GM21367 (cell line): Measurements from ENCODE around the gene FGD4.

Source experiments
- ATAC-seq: cut with Tn5 transposase; IDR thresholded peaks from one replicate; pipeline ENCODE4 v1.9.1; 2021; ENCODE audit not compliant: unreplicated experiment

FGD4 gene

DNA sequence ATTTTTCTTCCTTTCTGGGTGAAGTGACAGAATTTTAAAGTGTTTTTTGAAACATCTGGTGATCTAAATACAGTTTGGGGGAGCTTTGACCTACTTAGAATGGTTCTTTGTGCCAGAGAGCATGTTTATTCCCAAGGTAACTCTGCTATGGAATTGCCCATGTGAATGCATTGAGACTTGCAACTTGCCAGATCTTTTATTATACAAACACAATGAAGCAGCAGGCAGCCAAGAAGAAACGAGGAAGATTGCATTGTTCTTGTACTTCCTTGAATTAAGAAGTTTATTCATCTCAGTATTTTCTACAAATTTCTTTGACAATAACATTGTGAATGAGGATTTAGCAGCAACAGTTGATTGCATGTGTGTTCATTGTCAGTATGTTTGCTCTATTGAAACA is 55.5 kb downstream of the FGD4 start:
- ATAC-seq: no peak

DNA sequence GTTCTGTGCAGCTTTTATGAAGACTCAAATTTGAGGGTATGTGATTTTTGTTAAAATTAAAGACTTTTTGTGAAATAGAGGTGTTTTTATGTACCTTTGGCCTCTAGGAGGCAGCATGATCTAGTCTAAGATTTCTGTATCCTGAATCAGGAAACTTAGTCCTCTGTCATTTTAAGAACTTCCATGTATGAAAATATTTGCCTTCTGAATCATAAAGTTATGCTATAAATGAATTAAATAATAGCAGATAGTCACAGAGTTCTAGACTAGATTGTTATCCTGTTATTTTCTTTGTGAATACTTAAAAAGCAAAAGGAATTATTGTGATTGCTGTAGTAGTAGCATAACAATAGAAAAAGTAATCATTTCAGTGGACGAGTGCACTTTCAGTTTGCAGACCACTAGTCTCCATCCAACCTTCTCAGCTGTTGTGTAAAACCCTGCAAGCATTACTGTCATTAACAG is 56.3 kb downstream of the FGD4 start:
- peak; percentile 55 for ATAC-seq

DNA sequence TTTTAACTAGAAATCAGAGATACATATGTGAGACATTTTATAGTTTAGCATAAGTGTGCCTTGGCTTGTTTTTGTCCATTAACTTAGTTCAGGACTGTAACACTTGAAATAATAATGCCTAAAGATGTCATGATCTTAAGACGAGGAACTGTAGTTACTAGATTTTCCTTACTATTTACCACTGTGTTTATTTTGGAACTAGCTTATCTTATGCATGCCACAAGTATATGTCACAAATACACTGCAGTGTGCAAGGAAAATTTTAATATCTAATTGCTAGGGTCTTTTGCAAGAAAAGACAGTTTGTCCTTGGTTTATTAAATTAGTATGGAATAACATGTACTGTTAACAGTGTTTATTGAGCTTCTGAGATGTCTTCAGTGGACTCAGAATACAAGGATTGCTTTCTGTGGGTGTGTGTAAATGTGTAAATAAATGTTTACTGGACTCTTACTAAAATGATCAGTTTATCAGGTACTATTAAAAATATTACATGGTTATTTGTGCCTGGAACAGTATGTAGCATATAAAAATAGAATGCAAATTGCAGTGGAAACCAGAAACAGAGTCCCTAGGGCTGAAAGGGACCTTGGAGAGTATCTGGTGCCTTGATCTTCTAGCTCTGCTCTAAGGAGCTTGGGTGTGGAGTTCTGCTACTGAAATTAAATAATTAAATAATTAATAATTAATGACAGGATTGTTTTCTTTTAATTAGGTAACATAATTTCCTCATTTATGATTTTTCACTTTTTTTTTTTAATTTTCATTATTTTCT is 58.1 kb downstream of the FGD4 start:
- no peak for ATAC-seq

DNA sequence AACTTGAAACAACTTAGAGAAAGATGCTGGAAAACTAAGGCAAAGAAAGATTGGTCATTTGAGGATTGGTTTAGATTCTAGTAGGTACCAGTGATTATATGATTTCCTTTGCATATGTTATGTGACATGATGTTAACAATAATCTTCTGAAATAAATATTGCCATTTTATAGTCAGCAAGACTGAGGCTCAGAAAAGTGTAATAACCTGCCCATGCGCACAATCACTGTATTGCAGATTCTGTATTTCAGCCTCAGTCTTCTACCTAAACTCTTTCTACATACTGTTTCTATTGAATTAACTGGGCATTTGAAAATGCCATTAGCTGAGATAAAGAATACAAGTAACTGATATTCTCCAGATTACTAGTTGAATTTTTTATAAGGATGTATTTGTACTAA is 61.3 kb downstream of the FGD4 start:
- ATAC-seq: no peak

DNA sequence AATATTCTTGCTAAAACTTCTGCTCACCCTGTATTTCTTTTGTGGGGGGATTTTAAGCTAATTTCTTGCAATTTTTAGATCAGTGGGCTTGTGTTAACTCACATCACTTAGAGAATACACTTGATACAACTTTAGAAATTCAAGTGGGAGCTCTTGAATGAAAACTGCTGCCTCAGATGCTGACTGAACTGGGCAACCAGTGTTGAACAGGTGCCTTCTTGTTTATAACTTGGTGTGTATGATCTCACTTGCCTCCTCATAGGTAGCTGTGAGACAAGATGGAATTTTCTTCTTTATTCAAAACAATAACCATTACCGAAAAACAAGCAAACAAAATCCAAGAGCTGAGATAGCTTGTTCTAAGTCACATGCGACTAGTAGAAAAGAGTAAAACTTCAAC is 63.5 kb downstream of the FGD4 start:
- ATAC-seq: no peak

DNA sequence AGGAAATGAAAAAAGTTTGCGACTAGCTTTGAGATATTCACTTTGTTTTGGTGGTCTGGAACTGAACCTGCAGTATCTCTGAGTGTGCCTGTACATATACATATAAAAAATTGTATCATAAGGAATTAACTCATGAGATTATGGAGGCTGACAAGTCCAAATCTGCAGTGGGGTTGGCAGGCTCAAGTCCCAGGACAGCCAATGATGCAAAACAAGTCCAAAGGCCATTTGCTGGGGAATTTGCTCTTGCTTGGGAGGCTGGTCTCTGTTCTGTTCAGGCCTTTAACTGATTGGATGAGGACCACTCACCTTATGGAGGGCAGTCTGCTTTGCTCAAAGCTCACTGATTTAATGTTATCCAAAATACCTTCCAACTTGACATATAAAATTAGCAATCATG is 66.8 kb downstream of the FGD4 start:
- ATAC-seq: no peak

DNA sequence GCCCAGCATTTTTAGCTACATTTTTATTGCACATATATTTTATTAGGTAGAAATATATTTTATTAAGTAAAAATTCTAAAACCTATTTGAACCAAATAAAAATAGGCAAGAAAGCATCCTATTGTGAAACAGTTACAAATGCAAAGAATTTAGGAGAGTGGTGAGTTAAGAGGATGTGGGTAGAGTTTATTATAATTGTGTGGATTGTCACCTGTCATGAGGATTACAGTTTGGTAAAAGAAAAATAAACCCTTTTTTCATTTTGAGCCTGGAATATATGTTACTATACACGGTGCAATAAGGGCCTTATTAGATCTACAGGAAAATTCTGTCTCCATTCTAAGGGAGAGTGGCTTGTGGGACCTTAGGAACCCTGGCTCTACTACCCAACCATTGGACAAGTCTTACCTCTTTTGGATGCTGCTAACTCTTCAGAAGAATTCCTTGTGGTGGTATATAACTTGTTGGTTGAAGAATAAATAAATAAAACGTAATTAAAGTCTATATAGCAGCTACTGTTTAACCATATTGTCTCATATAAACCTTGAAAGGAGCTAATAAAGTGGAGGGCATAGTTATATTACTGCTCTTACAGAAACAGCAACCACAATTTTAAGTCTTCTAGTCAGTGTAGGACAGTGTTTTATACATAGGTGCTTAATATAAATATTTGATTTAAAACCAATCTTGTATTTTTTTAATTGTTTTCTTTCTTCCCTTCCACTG is 67.8 kb downstream of the FGD4 start:
- ATAC-seq: no peak

DNA sequence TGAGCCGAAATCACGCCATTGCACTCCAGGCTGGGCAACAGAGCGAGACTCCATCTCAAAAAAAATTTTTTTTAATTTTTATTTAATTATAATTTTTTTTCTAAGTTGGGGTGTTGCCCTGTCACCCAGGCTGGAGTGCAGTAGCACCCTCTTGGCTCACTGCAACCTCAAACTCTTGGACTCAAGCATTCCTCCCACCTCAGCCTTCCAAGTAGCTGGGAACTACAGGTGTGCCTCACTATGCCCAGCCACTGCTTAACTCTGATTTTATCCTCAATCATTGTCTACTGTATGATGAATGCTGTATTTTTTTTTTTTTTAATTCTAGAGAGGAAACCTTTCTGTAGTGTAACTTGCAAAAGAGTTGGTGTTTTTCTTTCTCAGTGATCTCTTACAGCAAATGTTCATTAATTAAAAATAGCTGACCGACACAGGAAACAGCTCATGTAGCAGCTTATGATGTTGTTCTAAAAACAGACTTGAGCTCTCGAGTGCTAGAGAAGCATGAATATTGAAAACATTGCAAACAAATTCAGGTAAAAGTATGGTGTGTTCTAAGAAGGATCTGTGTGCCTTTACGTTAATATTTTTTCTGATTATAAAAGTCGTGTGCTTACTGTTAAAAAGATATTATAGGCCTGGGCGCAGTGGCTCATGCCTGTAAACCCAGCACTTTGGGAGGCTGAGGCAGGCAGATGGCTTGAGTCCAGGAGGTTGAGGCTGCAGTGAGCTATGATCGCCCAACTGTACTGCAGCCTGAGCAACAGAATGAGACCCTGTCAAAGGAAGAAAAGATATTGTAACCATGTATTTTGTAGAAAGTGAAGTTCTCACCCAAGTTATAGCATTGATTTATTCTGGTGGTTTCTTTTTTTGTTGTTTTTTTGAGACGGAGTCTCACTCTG is 68.9 kb downstream of the FGD4 start:
- peak; percentile 65 for ATAC-seq

DNA sequence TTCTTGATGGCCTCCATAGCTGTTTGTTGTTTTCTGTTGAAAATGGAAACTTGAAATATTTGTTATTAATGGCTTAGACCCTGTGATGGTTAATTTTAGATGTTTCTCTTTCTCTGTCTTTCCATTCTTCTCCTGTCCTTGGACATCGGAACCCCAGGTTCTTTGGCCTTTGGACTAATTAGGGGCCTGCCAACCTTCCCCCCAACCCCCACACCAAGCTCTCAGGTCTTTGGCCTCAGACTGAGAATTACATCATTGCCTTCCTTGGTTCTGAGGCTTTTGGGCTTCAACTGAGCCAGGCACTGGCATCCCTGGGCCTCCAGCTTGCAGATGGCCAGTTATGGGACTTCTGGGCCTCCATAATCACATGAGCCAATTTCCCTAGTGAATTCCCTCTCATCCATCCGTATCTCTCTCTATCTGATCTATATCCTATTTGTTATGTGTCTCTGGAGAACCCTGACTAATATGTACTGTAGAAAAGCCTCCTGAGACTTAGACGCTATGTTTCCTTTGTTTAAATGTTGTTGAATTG is 71.6 kb downstream of the FGD4 start:
- no peak for ATAC-seq

DNA sequence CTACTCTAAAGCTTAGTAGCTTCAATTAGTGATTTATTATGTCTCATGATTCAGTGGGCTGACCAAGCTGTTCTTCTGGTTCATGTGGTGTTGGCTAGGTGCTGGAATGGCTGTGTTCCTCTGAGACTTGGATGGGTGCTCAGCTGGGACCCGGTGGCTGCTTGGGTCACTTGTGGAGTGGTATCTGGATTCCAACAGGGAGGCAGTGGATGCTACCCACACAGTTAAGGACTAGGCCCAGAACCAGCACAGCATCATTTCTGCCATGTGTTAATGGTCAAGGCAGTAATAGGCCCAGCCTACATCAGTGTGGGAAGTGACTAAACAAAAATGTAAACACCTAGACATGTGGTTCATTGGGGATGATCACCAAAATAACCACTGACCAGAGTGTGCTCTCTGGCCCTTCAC is 72.2 kb downstream of the FGD4 start:
- ATAC-seq: no peak

DNA sequence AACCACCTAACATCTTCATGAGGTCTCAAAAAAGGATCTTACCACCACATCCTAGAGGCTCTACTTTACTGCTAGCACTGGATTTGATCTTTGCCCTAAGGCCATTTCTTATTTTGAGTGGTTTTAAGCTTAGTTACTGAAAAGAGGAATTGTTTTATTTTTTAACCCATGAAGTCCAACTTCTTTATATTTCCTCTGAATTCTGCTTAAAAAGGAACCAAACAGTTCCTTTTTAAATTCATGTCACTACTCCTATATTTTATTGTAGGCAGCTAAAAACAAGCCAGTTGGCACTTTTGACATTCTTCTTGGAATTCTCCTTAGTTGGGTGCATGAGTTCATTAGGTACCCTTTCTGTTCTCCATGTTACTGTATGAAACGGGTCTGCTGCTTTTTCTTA is 76.4 kb downstream of the FGD4 start:
- no peak for ATAC-seq

DNA sequence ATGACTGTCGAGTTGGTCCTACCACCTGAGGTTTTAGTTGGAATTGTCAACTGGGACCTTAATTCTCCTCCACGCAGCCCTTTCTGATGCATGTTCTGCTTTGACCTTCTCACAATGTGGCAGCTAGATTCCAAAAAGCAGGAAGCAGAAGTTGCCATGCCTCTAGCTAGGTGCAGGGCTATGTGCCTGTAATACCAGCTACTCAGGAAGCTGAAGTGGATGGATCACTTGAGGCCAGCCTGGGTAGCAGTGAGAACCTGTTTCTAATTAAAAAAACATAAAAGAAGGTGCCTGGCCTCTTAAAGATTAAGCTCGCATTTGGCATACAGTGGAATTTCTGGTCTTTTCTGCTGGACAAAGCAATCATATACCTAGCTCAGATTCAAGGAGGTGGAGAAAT is 77.1 kb downstream of the FGD4 start:
- ATAC-seq: no peak

DNA sequence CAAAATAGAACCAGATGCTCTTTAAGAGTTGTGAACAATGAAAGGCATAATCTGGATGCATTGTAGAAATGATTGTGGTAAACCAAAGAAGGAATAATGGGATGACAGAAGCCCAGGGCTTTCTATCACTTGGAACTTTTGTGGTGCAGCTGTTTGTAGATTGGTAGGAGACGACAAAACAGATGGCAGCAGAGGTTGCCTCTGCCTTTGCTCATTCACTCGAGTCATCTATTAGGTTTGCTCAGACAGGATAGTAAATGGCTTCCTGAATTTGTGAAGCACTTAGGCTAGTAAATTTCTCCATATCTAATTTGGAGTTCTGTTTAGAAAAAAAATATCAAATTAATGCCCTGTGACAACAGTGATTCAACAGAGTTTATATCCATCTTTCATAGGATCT is 78.4 kb downstream of the FGD4 start:
- no peak for ATAC-seq

DNA sequence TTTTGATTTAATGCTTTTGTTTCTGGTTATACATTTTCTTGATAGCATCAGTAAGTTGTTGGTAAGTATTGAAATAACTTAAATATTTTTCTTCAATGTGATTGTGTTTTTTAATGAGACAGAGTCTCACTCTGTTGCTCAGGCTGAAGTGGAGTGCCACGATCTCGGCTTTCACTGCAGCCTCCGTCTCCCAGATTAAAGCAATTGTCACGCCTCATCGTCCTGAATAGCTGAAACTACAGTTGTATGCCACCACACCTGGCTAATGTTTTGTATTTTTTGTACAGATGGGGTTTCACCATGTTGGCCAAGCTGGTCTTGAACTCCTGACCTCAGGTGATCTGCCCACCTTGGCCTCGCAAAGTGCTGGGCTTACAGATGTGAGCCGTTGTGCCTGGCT is 78.8 kb downstream of the FGD4 start:
- ATAC-seq: no peak

DNA sequence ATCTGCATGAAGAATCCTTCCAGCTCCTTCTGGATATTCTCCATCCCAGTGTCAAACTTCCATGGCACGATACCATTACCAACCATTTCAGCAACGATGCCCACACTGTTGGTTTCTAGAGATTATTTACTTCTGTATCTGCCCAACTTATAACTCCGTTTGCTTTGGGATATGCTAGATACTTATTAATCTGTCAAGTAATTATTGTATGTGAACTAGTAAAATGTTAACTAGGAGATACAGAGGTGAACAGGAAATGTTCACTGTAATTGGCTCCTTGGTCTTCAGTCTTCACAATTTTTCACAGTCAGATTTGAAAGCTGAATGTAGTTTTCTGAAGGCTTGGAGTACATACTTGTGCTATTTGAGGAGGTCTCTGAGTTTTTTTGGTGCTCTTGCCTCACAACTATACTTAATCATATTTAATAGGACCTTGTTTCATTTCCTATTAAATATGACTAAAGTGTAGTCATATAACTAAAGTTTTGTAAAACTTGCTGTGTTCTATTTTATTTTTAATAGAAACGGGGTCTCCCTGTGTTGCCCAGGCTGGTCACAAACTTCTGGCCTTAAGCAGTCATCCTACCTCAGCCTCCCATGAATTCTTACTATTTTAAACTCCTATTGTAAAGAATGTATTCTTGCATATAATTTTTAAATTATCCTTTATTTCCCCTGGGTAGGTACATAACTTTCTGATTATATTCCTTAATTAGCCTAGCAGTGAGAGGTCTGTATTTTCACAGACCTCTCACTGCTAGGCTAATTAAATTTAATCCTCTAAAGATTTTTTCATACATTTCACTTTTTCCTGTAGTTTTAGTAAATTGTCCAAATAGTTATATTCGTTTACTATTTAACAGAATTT is 79.7 kb downstream of the FGD4 start:
- ATAC-seq: no peak

DNA sequence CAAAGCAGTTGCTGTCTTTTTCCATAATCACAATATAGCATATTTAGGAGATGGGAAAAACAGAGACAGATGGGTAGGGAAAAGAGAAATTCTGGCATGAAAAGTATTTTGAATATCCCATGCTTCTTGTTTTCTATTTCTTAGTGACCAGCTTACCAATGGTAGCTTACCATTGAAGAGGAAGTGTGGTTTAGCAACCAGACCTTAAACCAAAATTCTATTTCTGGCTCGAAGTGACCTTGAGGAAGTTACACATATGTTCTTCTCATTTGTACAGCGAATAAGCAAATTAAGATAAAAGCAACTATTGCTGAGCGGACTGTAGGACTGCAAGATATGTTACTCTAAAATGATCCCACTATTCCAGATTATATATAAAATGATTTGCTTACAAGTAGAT is 82.9 kb downstream of the FGD4 start:
- no peak for ATAC-seq

DNA sequence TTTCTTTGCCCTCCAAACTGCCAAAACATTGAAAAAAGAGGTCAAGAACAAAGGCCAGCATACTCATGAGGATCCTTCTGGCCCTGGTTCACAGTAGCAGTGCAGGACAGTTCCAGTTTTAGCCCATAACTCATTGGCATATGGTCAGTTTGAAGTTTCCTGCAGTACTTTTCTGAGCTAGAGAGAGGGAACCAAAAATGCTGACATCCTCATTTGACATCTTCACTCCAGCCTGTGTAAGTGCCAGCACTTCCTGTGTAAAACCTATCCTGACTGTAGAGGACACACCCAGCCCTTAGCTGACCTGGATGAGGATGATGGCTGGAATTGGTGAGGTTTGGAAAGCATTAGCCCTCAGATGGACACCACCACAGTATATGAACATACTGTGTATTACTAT is 84.1 kb downstream of the FGD4 start:
- no peak for ATAC-seq

DNA sequence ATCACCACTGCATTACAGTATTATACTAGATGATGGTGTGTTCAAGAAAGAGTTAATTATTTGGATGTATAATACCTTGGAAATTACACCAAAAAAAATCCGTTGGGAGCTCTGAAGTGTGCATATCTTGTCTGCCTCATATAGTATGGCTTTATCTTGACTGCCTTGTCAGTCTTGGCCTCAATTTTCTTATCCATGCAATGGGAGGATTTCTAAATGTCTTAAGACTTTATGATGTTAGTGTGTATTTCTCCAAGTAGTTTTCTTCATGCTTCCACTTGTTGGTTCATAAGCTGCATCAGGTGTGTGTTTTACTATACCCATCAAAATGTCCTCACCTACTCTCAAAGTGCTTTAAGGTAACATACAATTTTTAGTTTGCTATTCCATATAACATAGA is 84.6 kb downstream of the FGD4 start:
- ATAC-seq: no peak

DNA sequence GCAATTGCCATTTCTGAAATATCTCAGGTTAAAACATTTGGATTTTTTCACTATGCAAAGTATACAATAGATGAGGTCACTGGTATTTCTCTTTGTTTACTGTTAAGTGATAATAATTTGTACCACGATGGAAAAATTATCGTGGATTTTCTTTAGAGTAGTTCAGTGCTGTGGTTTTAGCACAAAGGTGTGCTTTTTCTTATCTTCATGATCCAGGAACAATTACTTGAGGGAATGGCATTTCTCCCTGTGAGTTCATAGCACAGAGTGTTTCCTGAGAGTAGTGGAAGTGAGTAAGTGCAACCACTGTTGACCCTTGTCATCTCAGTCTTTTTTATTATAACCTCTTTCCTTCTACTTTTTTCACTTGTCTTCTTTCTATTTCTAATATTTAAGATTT is 86.8 kb downstream of the FGD4 start:
- no peak for ATAC-seq

DNA sequence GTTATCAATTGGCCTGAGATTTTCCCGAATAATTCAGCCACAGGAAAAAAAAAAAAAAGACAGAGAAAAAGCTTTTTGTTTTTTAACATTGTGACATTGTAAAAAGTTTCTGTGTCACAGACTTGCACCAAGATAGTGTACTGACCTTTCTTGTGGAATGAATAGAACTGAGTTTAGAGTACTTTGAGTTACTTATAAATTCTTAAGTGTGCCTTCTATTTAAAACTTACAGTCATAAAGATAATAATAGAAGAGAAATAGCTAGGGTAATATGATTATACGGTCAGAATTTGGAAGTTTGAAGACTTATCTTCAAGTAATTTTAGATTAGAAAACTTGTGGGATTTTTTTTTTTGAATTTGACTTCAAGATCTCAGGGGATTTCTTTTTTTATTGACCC is 88.8 kb downstream of the FGD4 start:
- ATAC-seq: no peak
